Uterus (tissue), 4 donors: ENCODE measurements around the gene TIPRL. TPM values are rescaled to one million over a fixed set of nuclear protein-coding genes. Genes with fewer than 3 reads are reported as not detected.

Experiments
- DNase-seq, 2 donors: peaks; one replicate each; pipeline ENCODE4 v3.0.0-alpha.2; 2019 to 2020
- H3K27ac ChIP-seq, 2 donors: fragments of 200-600 bp; sonication (generic); 1 replicate in 1 of 2; 2 replicates in 1 of 2; pipeline ENCODE4 v1.5.1; 2016 to 2018
- H3K27me3 ChIP-seq, 2 donors: fragments of 200-600 bp; sonication (generic); one replicate each; pipeline ENCODE4 v1.5.1; 2018 to 2019; ENCODE audit warnings: control low read depth in 1 of 2
- H3K36me3 ChIP-seq, 2 donors: fragments of 200-600 bp; sonication (generic); one replicate each; pipeline ENCODE4 v1.5.1; 2019; ENCODE audit warnings: control low read depth in 1 of 2
- H3K4me1 ChIP-seq, 2 donors: fragments of 200-600 bp; sonication (generic); one replicate each; pipeline ENCODE4 v1.5.1; 2018 to 2019; ENCODE audit warnings: control low read depth in 1 of 2
- H3K4me3 ChIP-seq, 2 donors: fragments of 200-600 bp; sonication (generic); 1 replicate in 1 of 2; 2 replicates in 1 of 2; pipeline ENCODE4 v1.5.1; 2018 to 2019; ENCODE audit warnings: mild to moderate bottlenecking in 1 of 2
- H3K9me3 ChIP-seq, 2 donors: fragments of 200-600 bp; sonication (generic); one replicate each; pipeline ENCODE4 v1.5.1; 2019; ENCODE audit warnings: control low read depth in 1 of 2
- POLR2A ChIP-seq, 2 donors: fragments of 450-650 bp; IDR thresholded peaks; one replicate each; pipeline ENCODE4 v1.6.1; 2016; ENCODE audit warnings: antibody characterized with exemption in 2 of 2, mild to moderate bottlenecking in 1 of 2, moderate library complexity in 1 of 2
- intact Hi-C: fragments of 100-400 bp; cut with DNase I; formaldehyde crosslinking; loops from one replicate; pipeline ENCODE4 v1.15.1; 2023; ENCODE audit warnings: low total_unique reads
- small RNA-seq: library from RNA; depleted of rRNA; stranded (forward); fragments of <200 nt; gene quantifications from one replicate; pipeline ENCODE3, GENCODE V24; 2016
- total RNA-seq, 4 donors: library from RNA; depleted of rRNA in 3 of 4; stranded (reverse); fragments of >200 nt in 3 of 4; gene quantifications; one replicate each; pipeline versions ENCODE4 v1.1.0 to v1.2.4, GENCODE V29; 2014 to 2023
- TF ChIP-seq, protein P1 (sequence below), 4 experiments: fragments of 200-600 bp in 2 of 4; fragments of 450-650 bp in 2 of 4; sonication (generic) in 2 of 4; IDR thresholded peaks; one replicate each; pipeline ENCODE4 v1.5.1; 2016 to 2019; ENCODE audit warnings: antibody characterized with exemption in 4 of 4, mild to moderate bottlenecking in 2 of 4, moderate library complexity in 1 of 4
- donor health status: DM: yes; HTN: yes; CAD: no.

Gene TIPRL
- total RNA-seq, 4 donors from 2014 or later = 9.5 to 59.2 (median 28.3) TPM

- no peaks in the 10 kb centered on the region for H3K36me3 ChIP-seq
- no peak for DNase-seq
- TF ChIP-seq, protein P1, sequence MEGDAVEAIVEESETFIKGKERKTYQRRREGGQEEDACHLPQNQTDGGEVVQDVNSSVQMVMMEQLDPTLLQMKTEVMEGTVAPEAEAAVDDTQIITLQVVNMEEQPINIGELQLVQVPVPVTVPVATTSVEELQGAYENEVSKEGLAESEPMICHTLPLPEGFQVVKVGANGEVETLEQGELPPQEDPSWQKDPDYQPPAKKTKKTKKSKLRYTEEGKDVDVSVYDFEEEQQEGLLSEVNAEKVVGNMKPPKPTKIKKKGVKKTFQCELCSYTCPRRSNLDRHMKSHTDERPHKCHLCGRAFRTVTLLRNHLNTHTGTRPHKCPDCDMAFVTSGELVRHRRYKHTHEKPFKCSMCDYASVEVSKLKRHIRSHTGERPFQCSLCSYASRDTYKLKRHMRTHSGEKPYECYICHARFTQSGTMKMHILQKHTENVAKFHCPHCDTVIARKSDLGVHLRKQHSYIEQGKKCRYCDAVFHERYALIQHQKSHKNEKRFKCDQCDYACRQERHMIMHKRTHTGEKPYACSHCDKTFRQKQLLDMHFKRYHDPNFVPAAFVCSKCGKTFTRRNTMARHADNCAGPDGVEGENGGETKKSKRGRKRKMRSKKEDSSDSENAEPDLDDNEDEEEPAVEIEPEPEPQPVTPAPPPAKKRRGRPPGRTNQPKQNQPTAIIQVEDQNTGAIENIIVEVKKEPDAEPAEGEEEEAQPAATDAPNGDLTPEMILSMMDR (IDR thresholded peaks at IDR 0.05) = no peak
- TF ChIP-seq POLR2A (IDR thresholded peaks at IDR 0.05) = no peak
- no peaks in the 10 kb centered on the region for H3K9me3 ChIP-seq
- peaks cover 15 to 18% of the 10 kb centered on the region in 2 donors for H3K4me1 ChIP-seq
- H3K27ac ChIP-seq = peak overlapping the region; percentile 71 to 85
- no peak overlapping the region for H3K4me3 ChIP-seq
- no peaks in the 10 kb centered on the region for H3K27me3 ChIP-seq
- intact Hi-C loops = no loop called here
Observed at GRCh38 chr1:168245042-168245441, 66.3 kb downstream of the TIPRL start.

- Histone ChIP-seq H3K4me1 (peaks cover 18 to 20% of the 10 kb centered on the region in 2 donors), H3K36me3 (no peaks in the 10 kb centered on the region), H3K27me3 (no peaks in the 10 kb centered on the region), H3K27ac (peak overlapping the region; percentile 62 to 85), H3K9me3 (no peaks in the 10 kb centered on the region), H3K4me3 (no peak overlapping the region)
- no peak for TF ChIP-seq POLR2A (IDR thresholded peaks at IDR 0.05)
- TF ChIP-seq, protein P1 (IDR thresholded peaks at IDR 0.05) = no peak
- DNase-seq = no peak
- intact Hi-C loops = no loop called here
Observed at GRCh38 chr1:168246506-168246905, 67.7 kb downstream of the TIPRL start.

Small RNA genes within 50 kb of the gene (small RNA-seq; reads per million reads assigned to genes)
- not detected for gene AL021397.1

Other genes starting within 250 kb of the TIPRL start
- gene DCAF6, start 242.3 kb upstream of the TIPRL start, total RNA-seq = 10 to 100 TPM; 19.1 to 77.7 (median 44.9) TPM
- 100 to 1,000 TPM in 1 of 4 donors, 10 to 100 TPM in 3; 21.5 to 127 (median 38.5) TPM for gene MPC2, start 241.9 kb upstream of the TIPRL start, total RNA-seq
- 10 to 100 TPM in 3 of 4 donors, 1 to 10 TPM in 1; 9.7 to 45.5 (median 37.6) TPM for gene GPR161, start 42.0 kb upstream of the TIPRL start, total RNA-seq
- gene SFT2D2, start 47.0 kb downstream of the TIPRL start, total RNA-seq = 100 to 1,000 TPM in 1 of 4 donors, 10 to 100 TPM in 3; 38.4 to 111 (median 59.2) TPM
- gene TBX19, start 101.9 kb downstream of the TIPRL start, total RNA-seq = 1 to 10 TPM; 1.4 to 8.5 (median 4.8) TPM